NCI-H187 treated with DMSO at 0.1 percent for 48 hours (cell line): ENCODE data around the gene KCTD10.
"Not testable (repeated sequence)": the region's sequence is repeated elsewhere in the genome, so short reads cannot be mapped to it uniquely, and the experiment has no call there.

Experiments
- DNase-seq: peaks from one replicate; lab custom pipeline; 2025; lab: John Stamatoyannopoulos, UW

Gene KCTD10

GRCh38 chr12:109448707-109449390 lies 28.3 kb downstream of the KCTD10 start:
- DNase-seq: no peak

- no peak for DNase-seq
Measured at GRCh38 chr12:109448272-109448671, 28.8 kb downstream of the KCTD10 start.

DNA sequence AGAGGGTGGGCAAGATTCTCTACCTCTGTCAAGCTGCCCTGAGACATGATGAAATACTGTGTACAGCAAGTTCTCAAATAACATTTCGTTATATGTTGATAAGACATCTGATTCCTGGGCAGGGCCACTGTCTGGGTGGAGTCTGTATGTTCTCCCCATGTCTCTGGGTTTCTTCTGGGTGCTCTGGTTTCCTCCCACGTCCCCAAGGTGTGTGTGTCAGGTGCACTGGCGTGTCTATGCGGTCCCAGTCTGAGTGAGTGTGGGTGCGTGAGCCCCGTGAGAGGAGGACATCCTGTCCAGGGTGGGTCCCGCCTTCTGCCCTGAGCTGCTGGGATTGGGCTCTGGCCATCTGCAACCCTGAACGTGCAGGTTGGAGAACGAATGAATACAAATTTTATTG lies 29.6 kb downstream of the KCTD10 start:
- no peak for DNase-seq

DNA sequence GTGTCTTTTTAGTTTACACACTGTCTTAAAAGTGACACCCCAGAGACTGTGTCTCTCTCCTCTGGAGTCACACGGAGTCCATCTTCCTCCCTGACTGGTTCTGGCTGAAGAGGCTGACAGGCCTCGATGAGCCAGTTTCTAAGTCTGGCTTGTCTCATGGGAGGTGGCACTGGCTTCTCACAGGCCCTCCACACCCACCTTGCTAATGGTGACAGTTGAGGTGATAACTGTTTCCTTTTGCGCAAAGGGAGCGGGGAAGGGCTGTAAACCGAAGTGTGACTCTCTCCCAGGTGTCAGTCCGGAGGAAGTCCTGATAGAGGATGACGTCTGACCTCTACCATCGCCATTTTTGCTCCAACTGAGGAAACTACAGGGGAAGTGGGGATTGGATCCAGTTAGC lies 30.2 kb downstream of the KCTD10 start:
- DNase-seq: no peak

GRCh38 chr12:109445191-109445609 lies 31.9 kb downstream of the KCTD10 start:
- DNase-seq: no peak

DNA sequence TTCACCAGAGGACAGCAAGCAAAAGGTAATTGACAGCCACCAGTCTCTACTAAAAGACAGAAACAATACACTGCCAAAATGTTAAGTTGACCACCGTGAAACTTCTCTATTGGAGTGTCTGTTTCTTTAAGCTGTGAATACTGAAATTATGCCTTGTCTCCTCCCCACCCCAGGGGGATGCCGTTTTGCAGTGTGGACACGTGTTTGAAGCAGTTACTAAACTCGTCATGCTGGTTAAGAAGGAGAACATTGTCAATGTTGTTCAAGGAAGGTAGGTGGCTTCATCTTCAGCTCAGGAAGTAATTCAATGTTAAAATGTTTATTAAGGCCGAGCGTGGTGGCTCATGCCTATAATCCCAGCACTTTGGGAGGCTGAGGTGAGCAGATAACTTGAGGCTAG lies 32.8 kb downstream of the KCTD10 start:
- DNase-seq: no peak

GRCh38 chr12:109443794-109444193 lies 33.3 kb downstream of the KCTD10 start:
- DNase-seq: no peak

GRCh38 chr12:109440851-109441490 lies 36.1 kb downstream of the KCTD10 start:
- no peak for DNase-seq

DNA sequence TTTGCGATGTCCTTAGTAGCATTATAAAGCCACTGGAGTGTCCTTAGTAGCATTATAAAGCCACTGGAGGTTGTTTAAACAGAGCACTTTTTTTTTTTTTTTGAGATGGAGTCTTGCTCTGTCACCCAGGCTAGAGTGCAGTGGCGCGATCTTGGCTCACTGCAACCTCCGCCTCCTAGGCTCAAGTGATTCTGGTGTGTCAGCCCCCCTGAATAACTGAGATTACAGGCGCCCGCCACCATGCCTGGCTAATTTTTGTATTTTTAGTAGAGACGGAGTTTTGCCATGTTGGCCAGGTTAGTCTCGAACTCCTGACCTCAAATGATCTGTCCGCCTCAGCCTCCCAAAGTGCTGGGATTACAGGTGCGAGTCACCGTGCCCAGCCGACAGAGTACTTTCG lies 37.1 kb downstream of the KCTD10 start:
- DNase-seq: not testable (repeated sequence)

GRCh38 chr12:109439181-109439580 lies 37.9 kb downstream of the KCTD10 start:
- DNase-seq: no peak

DNA sequence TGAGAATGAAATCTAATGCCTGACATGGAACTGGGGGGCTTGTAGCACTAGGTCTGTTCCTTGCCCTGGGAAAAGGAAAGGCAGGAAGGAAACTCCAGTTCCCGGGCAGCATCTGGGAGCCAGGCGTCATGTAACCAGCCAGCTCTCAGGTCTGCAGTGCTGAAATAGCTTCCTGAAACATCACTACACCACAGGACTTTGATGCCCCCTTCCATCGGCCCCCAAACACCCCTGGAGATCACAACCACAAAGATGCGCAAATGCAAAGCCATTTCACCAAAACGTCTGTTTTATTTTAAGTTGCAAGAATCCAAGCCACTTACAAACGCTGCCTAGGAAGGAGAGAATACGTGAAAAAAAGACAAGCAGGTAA lies 40.9 kb downstream of the KCTD10 start:
- no peak for DNase-seq

DNA sequence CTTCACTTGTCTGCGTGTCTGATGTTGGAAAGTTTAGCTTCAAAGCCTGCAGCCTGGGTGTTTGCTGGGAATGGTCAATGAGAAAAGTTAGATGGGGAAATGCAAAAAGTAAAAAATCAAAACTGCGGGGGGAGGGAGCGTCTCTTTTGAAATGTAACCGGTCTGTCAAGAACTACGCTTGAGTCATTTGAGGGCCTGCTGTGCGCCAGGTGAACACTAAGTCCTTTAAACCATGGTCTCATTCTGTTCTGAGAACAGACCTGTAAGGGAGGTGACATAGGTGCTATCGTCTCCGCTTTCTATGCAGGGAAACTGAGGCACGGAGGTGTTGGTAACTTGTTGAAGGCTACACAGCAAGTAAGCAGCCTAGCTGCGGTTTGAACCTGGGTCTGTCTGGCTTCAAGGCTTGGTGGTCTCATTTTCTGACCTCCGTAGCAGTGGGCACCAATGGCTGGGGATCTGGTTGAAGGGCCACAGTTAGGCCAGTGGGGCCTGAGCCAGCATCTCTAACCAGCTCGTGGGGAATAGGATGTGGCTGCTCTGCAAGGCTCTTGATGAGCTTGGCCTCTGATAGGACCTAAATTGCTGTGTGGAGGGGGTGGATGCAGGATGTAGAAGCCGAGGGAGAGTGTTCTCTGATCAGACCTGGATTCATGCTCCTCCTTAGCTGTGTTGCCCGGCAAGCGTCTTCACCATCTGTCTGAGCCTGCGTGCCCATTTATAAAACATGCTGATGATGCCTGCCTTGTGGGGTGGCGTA lies 41.5 kb downstream of the KCTD10 start:
- DNase-seq: no peak

DNA sequence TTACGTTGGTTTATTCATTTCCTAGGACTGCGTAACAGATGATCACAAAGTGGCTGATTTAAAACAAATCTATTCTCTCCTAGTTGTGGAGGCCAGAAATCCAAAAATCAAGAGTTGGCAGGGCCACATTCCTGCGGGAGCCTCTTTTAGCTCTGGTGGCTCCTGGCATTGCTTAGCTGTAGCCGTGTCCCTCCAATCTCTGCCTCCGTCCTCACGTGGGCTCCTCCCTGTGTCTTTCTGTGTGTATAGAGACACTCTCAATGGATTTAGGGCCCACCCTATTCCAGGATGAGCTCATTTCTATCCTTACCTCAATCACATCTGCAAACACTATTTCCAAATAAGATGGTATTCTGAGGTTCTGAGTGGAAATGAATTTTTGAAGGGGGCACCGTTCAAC lies 42.5 kb downstream of the KCTD10 start:
- no peak for DNase-seq

DNA sequence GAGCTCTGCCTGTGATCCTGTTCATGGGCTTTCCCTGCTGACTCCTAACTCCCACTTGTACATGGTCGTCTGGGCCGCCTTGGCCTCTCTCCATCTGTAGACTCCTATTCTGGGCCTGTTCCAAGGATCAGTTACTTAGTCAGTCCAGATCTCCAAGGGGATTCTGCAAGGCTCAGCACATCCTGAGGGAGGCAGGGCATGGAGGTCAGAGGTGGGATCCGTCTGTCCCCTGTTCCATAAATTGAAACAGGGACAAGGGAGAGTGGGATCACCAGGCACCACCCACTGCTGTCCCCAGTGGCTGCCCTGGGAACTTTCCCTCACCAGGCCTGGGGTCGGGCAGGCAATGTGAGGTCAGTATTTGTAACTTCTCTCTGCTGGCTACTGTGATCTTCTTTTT lies 43.5 kb downstream of the KCTD10 start:
- no peak for DNase-seq

- peak; percentile 40 for DNase-seq
Measured at GRCh38 chr12:109432842-109433304, 44.2 kb downstream of the KCTD10 start.

DNA sequence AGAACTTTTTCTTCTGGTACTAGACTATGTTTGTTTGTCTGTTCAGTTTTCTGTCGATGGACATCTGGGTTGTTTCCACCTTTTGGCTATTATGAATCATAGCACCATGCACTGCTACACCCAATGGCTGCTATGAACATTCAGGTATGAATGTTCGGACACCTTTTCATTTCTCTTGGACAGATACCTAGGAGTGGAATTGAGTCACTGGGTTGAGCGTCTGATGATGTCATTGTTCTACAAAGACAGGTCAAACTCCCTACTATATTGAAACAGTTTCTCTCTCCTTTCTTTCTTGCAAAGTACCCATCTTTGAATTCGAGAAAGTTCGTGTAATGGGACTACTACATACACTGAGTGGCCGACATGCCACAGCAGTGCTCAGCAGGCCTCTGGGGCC lies 44.7 kb downstream of the KCTD10 start:
- DNase-seq: no peak

DNA sequence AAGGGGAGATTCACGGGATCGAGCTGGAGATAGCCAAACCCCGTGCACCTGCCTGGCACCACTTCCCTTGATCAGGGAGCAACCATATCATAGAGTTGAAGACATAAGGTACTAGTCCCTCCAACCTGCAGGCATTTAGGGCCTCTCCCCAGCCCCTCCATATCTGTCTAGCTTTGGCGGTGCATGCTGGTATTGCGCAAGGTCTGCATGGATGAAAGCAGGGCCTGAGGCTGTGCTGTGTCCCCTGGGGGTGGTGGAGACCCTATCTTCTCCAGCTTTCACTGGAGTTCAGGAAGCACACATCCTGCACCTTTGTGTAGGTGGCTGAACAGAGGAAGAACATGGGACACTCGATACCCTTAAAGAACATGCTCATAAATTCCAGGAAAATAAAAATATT lies 46.9 kb downstream of the KCTD10 start:
- DNase-seq: no peak

- not testable (repeated sequence) for DNase-seq
Measured at GRCh38 chr12:109428804-109429203, 48.3 kb downstream of the KCTD10 start.

DNA sequence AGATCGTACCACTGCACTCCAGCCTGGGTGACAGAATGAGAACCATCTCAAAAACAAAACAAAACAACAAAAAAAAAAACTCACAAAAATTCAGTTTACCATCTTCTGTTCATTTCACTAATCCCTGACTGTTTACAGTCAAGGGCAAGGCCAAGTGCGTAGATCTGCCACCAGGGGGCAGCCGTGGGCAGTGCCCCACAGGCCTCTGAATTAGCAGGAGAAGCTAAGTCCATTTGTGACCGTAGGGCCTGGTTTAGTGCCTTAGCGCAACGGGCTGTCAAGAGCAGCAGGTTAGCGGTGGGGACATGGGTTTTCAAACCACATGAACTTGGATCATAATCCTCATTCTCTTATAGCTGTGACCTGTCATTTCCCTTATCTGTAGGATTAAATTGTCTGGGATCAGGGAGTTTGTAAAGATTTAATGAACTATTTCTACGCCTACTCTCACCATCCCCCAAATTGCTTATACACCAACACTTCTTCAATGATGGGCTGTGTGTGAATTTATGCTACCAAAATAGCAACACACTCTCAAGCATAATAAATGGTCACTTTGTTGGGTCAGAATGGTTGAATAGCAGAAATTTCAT lies 49.0 kb downstream of the KCTD10 start:
- peak; percentile 55 for DNase-seq

DNA sequence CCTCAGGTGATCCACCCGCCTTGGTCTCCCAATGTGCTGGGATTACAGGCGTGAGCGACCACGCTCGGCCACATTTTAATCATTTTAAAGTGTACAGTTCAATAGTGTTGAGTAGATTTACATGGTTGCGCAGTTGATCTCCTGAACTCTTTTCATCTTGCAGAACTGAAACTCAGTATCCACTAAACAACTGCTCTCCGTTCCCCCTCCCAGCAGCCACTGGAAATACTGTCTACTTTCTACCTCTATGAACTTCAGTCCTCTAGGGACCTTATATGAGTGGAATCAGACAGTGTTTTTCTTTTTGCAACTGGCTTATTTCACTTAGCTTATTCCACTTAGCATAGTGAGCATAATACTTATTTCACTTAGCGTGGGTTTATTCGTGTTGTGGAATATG lies 53.7 kb downstream of the KCTD10 start:
- no peak for DNase-seq

- no peak for DNase-seq
Measured at GRCh38 chr12:109422251-109422650, 54.8 kb downstream of the KCTD10 start.

DNA sequence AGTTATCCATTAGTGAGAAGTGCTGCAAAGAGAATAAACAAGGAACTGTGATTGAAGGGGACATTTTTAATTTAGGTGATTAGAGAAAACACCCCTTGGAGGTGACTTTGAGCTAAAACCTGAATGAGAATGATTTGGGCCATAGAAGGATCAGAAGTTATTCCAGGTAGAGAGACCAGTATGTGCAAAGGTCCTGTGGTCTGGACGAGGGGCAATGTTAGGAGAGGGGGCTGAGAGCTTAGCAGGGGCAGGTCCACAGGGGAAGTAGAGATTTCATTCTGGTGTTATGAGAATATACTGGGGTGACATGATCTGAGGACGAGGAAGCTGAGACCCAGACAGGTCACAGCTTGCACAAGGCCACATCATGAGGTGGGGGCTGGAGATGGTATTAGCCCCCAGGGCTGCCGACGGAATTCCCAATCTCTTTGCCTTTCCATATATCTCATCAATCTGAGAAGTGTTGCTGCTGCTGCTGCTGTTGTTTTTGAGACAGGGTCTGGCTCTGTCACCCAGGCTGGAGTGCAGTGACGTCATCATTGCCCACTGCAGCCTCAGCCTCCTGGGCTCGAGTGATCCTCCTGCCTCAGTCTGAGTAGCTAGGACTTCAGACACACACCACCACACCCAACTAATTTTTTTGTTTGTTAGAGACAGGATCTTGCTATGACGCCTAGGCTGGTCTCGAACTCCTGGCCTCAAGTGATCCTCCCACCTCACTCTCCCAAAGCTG lies 55.6 kb downstream of the KCTD10 start:
- DNase-seq: no peak
